HG02588 (cell line): Measurements from ENCODE around the gene EXOSC1.
"Not testable (repeated sequence)": the region's sequence is repeated elsewhere in the genome, so short reads cannot be mapped to it uniquely, and the experiment has no call there.

Experiments used
- ATAC-seq: cut with Tn5 transposase; IDR thresholded peaks from one replicate; pipeline ENCODE4 v1.9.1; 2021; ENCODE audit warnings: mild to moderate bottlenecking, moderate library complexity; ENCODE audit not compliant: unreplicated experiment

EXOSC1 gene

DNA sequence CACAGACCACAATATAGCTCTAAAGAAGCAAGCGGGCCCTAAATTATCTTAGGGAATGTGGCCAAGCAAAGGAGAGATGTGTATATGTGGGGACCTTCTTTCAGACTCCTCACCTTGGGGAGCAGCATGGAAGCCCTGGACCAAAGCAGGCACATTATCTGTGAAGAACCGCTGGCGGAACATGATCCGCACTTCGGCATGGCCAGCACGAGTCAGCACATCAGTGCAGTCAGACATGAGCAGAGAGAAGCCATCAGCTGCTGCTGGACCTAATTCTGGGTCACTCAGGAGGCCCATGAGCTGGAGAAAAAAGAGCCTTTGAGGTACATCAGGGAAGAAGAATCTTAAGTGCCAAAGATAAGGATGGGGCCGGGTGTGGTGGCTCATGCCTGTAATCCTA is 14.1 kb upstream of the EXOSC1 start:
- no peak for ATAC-seq

DNA sequence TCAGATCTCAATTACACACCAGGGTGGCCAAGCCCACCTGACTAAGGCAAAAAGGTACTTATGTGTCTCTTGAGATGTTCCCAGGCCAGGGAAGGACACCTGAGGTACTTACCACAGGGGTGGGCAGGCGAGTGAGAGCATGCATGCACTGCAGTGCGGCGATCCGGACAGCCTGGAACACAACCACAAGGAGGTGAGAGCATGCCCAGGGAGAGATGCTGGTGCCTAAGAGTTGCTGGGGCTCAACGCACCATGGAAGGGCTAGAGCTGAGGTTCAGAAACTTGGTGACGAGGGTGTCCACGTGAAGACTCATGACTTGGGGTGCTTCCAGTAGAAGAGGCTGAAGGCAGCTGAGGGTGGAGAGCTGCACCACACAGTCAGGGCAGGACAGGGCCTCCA is 13.3 kb upstream of the EXOSC1 start:
- no peak for ATAC-seq

DNA sequence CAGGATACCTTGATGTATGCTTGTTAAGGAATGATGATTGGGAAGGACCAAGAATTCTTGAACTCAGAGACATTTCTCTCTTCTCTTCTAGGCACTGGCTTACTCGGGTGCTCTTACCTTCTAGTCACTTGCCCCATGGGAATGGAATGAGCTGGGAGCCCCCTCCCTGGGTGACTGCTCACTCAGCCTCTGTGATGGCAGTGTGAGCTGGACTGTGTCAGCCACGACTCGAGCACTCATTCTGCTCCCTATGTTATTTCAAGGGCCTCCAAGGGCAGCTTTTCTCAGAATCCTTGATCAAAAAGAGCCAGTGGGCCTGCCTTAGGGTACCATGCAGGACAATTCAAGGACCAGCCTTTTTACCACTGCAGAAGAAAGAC is 10.9 kb upstream of the EXOSC1 start:
- ATAC-seq, result no peak

DNA sequence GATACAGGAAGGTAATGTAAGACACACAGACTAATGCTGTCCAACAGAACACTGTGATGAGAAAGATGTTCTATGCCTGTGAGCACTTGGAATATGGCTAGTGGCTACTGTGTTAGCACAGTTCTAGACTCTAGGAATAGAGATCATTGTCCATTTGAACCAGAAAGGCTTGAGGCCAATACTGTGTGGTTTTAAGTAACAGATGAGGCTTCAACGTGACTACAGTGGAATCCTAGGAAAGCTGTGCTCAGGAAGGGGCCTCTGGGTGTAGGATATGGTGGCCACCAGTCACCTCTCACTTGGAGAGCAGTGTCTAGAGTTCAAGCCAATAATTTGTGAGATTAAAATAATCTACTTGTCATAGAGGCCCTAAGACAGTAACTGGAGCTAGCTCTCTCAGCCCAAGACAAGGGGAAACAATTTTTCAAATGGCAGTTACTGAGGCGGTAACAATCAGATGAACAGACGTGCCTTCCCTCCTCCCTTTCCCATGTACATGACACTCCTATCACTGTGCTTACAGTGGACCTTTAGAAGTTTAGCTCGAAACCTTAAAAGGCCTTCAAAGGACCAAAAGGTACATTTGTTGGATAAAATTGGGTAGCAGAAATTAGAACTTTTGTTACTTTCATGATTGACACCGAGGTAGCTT is 10.4 kb upstream of the EXOSC1 start:
- no peak for ATAC-seq

DNA sequence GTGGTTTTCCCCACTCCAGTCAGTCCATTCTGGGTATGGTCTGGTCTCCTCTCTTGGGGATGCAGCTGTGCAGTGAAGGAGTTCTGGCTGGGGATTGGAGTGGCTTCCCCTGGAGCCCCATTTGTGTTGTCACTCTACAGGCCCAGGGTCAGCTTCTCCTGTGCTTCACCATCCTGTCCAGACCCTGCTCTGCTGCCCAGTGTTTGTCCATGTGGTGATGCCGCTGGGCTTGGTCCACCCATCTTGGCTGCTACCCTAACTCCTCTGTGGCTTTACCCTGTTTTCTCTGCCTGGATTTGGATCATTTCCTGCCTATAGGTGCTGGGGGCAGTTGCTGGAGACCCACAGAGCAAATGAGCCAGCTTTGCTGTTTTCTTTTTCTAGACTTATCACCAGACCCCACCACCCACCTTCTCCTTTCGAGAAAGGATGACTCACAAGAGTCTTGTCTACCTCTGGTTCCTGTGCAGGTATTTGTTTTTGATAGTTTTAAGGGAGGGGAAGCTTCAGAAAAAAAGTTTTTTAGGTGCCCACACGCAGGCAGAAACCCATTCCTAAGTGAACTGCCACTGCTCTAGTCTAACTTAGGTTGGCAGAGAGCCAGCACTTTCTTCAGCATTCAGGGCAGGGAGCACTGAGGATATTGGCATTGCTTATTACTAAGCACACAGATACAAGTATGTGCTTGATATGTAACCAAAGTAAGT is 8.7 kb upstream of the EXOSC1 start:
- no peak for ATAC-seq

DNA sequence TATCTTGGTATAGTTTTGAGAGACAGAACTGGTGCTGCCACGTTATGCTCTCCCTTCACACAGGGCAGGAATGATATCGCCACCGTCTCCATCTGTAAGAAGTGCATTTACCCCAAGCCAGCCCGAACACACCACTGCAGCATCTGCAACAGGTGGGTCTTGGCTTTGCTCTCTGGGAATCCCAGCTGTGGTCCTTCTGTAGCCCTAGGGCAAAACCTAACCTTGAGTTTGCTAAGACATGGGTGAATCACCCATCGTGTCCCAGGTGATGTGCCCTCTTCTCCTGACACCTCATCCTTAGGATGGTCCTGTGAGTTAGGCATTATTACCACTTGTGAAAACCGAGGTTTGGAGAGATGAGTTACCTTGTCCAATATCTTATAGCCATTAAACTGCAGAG is 6.5 kb upstream of the EXOSC1 start:
- no peak for ATAC-seq

DNA sequence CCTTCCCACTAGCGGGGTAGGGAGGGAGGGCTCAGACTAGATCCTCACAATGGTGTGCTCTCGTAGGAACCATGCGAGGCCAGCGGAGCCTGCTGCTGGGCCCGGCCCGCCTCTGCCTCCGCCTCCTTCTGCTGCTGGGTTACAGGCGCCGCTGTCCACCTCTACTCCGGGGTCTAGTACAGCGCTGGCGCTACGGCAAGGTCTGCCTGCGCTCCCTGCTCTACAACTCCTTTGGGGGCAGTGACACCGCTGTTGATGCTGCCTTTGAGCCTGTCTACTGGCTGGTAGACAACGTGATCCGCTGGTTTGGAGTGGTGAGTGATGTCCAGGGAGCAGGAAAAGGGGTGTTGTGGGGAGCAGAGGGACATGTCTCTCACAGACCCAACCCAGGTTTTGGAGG is 5.8 kb upstream of the EXOSC1 start:
- no peak for ATAC-seq

DNA sequence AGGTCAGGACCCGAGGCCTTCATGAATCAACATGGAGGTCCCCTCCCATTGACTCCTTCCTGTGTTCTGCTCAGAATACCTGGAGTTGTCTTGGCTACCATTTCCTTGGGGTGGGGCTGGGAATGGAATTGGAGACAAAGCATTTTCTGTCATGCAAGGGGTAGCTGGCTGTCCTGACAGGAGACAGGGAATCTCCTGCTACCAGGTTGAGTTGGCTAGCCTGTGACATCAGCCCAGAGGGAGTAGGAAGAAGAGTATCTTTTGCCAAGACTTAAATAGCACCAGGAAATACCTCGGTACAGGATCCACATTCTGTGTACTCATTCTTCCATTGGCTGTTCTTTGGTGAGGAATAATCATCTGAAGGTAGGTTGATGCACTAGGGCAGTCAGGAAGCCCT is 5.0 kb upstream of the EXOSC1 start:
- ATAC-seq, result no peak

DNA sequence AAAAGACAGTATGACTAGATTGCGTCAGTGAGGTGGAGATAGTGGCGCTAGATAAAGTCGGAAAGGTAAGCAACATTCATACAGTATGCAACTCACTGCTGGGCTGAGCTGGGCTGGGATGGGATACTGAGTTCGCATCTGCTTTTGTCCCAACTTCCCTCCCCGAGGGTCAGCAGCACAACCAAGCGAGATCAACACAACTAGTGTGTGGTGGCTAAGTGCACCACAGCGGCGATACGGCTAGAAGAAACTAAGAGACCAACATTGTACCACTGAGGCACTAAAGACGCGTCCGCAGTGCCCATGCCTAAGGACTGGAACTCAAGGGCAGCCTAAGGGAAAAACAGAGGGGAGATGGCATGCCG is 467 bp downstream of the EXOSC1 start:
- no peak for ATAC-seq

DNA sequence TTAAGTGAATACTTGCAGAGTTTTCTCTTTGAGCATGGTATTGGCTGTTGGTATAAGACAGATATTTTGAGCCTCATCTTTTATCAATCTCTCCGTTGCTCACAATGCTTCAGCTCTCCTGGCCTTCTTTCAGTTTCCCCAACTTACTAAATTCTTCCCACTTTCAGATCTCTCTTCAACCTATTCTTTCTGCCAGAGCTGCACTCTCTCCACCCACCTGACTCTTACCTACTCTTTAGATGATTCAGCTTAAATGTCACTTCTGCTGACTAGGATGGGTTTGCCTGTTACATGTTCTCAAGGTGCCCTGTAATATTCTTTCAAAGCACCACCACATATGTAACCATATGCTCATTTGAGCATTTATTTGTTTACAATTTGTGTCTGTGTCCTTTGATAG is 1.6 kb downstream of the EXOSC1 start:
- no peak for ATAC-seq

DNA sequence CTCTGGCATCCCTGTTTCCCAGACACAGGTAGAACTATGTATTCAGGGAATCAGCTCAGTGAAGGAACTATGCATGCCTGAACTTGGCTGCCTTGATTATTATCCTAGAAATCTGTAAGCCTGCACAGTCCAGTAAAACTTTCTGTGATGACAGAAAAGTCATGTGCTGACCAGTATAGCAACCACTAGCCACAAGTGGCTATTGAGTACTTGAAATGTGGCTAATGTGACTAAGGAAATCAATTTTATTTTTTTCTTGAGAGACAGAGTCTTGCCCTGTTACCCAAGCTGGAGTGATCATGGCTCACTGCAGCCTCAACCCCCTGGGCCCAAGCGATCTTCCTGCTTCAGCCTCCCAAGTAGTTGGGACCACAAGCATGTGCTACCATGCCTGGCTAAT is 3.5 kb downstream of the EXOSC1 start:
- ATAC-seq, result no peak

DNA sequence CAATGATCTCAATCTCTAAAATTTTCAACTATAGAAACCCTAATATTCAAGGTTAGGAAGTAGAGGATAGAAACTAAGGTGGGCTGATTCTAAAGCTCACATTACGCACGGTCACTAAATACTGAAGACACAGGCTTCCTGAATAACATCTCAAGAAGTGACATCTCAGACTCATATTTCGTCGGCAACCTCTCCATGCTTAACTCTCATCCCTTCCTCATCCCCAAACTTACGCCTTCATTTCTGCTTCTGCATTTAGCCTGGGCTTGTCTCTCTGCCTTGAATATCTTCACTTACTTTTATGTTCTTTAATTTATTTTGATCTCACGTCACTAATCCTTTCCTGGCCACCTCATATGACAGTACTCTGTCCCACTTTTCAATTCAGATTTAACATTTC is 10.6 kb downstream of the EXOSC1 start:
- no peak for ATAC-seq

DNA sequence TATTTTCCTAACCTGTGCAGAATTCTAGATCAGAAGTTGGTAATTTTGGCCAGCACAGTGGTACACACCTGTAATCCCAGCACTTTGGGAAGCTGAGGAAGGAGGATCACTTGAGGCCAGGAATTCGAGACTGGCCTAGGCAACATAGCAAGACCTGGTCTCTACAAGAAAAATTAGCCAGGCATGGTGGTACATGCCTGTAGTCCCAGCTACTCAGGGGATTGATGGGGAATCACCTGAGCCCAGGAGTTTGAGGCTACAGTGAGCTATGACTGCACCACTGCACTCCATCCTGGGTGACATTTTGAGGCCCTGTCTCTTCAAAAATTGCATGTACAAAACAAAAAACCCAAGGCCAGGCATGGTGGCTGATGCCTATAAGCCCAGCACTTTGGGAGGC is 11.2 kb downstream of the EXOSC1 start:
- no peak for ATAC-seq

DNA sequence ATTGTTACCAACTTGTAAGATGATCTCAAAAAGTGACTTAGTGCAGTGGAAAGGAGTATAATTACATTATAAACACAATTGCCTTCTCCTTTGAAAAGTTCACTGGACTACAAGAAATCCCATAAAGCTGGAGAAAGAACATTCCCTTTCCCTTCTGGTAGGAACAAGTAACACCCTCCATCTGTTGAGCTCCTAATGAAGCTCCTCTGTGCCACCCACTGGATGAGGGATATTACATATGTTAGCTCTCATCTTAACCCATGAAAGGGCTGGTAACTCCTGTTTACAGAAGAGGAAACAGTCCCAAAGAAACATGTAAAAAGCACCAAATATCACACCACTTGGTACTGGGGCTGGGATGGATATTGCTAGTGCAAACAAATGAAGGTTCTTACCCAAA is 11.8 kb downstream of the EXOSC1 start:
- ATAC-seq, result no peak

DNA sequence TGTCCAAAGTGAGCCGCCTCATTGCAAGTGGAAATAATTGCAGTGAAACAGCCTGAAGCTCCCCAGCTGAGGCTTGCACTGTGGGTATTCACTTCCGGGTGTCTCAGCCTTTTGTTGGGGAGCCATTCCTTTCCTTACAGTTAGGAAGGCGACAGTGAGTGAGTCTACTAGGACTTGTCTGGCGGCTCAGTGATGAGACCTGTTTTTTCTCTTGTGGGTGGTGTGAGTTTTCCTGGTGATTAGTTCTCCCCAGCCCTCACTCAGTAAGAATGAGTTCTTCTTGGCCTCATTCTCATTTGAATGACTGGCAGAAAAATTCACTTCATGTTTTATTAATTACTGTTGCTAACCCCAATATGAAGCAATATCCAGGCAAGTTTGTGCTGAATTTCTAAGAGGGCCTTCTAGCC is 17.2 kb downstream of the EXOSC1 start:
- ATAC-seq, result no peak

DNA sequence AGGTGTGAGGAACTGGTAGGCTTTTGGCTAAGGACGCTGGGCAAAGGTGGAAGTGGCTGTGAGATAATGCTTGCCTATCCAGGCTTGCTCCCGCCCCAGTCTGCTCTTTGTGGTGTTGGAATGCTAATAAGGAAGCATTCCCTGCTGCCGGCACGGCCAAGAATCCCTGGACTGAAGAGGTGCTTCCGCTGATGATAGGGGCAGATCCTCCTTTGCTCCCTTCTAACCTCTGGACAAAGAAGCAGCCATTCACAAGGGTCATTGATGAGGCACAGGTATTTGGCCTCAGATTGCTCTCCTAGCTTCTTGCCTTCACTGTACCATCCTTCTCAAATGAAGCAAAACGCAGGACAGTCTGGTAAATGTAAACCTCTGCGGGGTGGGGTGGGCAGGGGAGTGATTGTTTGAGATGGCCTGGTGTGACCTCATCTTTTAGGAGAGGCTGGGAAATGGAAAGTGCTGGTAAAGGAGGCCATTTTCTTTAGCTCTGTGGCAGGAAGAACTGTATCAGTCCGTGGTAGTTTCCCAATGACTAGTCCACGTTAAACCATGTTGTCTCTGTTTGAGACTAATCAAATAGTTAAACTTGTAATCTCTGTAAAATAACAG is 18.1 kb downstream of the EXOSC1 start:
- ATAC-seq, result no peak

DNA sequence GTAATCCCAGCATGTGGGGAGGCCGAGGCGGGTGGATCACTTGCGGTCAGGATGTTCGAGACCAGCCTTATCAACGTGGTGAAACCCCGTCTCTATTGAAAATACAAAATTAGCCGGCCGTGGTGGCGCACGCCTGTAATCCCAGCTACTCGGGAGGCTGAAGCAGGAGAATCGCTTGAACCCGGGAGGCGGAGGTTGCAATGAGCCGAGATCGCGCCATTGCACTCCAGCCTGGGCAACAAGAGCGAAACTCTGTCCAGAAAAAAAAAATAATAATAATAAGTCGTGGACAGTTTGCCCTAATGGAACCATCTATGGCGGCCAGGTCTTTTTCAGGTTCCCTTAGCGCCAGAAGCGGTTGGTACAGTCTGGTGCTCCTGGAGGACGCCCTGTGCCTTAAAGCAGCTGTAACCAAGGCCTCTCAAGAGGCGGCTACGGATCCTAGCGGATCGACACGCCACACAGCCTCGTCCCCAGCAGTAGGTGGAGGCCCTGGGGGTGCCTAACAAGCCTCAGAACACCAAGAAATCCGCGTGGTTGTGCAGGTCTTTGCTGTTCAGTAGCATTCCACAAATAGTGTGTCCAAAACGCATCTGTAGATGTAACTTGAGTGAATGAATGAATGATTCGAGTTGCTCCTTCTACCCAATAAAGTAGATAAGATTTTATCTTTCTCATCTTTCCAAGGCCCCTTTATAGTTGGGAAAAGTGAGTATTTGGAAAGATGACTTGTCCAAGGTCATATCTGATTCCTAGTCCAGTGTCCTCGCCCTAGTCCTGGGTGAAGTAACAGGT is 18.8 kb downstream of the EXOSC1 start:
- ATAC-seq, result no peak

DNA sequence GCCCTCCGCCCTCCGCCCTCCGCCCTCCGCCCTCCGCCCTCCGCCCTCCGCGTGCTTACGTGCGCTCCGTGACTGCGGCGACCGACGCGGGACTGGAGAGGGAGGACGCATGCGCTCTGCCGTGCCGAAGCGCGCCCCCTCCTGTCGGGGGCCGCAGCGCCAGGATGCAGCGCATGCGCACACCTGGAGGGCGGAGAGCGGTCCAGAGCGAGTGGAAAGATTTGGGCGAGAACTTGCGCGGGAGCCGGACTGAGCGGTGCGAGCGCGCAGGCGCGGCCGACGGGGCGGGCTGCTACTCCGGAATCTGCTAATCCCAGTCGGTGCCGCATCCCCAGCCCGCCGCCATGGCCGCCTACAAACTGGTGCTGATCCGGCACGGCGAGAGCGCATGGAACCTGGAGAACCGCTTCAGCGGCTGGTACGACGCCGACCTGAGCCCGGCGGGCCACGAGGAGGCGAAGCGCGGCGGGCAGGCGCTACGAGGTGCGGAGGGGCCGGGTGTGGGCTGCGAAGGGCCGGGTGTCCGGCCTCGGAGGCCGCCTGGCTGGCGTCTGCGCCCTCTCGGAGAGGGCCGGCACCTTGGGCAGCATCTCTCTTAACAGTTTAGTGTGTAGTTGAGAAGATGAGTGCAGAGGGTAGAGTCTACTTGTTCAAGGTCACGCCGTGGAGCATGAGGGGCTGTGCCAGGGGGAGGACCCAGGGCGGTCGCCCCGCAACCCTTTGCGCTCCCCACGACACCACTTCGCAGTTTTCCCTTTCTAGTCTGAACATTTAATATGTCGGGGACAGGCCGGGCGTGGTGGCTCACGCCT is 19.6 kb downstream of the EXOSC1 start, which contains the start of gene PGAM1:
TSS of gene PGAM1 (plus strand) at position 228 of the 812 bp plus-strand sequence. CDS start at position 345, 117 bp downstream.
- peak; percentile 83 for ATAC-seq

DNA sequence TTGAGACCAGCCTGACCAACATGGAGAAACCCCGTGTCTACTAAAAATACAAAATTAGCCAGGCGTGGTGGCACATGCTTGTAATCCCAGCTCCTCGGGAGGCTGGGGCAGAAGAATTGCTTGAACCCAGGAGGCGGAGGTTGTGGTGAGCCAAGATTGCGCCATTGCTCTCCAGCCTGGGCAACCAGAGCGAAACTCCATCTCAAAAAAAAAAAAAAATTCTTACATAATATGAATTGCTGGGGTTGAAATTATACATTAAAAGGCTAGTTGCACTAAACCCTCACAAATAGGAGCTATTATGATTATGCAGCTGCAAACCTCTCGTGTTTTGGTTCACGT is 22.1 kb downstream of the EXOSC1 start:
- not testable (repeated sequence) for ATAC-seq

DNA sequence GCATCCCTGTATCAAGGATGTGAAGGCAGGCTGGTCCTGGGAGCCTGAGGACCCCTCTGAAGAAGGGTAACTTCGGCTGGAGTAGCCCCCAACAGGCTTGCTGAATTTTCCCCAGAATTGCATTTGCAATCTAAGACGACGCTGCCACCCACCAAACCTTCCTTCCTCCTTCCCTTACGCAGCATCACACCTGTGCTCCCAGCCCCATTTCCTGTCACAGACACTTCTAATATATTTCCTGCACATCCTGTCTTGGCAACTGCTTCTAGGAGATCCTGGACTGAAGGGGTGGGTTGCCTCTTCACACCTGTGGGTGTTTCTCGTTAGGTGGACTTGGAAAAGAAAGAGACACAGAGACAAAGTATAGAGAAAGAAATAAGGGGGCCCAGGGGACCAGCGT is 29.2 kb downstream of the EXOSC1 start:
- no peak for ATAC-seq

DNA sequence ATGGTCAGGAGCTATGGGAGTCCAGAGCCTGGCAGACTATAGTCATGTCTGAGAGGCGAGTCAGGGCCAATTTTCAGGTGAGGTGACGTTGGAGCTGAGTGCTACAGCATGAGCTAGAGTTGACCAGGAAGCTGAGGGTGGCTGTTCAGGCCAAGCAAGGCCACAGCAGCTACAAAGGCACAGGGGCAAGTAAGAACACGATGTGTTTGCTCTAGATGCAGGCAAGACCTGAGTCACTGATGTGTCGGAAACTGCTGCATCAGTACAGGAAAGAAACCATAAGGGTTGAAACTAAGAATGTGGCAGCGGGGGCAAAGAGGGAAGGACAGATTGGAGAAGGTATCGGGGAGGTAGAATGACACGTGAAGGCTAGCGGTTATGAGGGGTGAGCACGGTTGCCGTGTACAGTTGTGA is 32.9 kb downstream of the EXOSC1 start:
- ATAC-seq, result no peak
